Left renal cortex interstitium (tissue), 4 donors: ENCODE measurements around the gene CFAP20DC. TPM values are rescaled to one million over a fixed set of nuclear protein-coding genes. Genes with fewer than 3 reads are reported as not detected.
"Not testable (repeated sequence)": the region's sequence is repeated elsewhere in the genome, so short reads cannot be mapped to it uniquely, and the experiment has no call there.

Source experiments
- DNase-seq, 4 donors: peaks; one replicate each; pipeline ENCODE4 v3.0.0-alpha.2; 2013; ENCODE audit warnings: low read depth in 4 of 4, low spot score in 2 of 4, missing footprints in 1 of 4
- polyA plus RNA-seq, 4 donors: library from polyadenylated mRNA; unstranded; fragments of 120-200 nt; gene quantifications; one replicate each; pipeline ENCODE4 v1.2.1, GENCODE V29; 2013; ENCODE audit not compliant: insufficient read length in 4 of 4

CFAP20DC gene
- polyA plus RNA-seq, 4 donors, result 3.9 to 4.6 (median 4.2) TPM

GRCh38 chr3:58707390-58707930, 342.4 kb downstream of the CFAP20DC start:
- no peak for DNase-seq

DNA sequence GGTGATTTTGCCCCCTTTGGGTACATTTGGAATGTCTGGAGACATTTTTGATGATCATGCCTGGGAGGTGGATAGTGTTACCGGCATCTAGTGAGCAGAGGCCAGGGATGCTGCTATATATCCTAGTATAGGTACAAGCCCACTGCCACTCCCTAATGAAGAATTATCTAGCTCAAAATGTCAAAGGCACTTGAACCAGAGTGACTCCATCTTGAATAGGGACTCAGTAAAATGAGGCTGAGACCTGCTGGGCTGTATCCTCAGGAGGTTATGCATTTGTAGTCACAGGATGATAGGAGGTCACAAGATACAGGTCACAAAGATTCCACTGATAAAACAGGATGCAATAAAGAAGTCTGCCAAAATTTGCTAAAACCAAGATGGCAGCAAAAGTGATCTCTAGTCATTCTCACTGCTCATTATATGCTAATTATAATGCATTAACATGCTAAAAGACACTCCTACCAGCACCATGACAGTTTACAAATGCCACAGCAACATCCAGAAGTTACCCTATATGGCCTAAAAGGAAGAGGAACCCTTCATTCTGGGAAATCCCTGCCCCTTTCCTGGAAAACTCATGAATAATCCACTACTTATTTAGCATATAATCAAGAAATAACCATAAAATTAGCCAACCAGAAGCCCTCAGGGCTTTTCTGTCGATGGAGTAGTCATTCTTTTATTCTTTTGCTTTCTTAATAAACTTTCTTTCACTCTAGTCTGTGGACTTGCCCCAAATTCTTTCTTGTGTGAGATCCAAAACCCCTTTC, 343.2 kb downstream of the CFAP20DC start:
- DNase-seq, result no peak

DNA sequence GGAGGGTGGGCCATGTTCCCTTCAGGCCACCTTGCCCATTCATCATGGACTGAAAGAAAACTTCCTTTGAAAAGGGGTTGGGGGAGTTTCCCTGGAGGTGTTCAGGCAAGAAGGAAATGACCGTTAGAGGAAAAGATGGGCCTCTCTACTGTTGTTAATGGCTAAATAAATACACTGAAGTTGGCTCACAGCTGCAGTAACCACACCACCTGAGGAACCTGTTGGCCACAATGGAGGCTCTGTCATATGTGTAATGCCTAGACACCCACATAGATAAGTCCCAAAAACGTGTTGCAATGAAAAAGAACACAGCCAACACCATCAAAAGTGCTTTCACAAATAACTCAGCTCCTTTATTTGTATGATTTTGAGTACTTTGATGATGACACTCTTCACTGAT, 345.1 kb downstream of the CFAP20DC start:
- DNase-seq, result no peak

GRCh38 chr3:58704304-58704703, 345.5 kb downstream of the CFAP20DC start:
- not testable (repeated sequence) for DNase-seq

DNA sequence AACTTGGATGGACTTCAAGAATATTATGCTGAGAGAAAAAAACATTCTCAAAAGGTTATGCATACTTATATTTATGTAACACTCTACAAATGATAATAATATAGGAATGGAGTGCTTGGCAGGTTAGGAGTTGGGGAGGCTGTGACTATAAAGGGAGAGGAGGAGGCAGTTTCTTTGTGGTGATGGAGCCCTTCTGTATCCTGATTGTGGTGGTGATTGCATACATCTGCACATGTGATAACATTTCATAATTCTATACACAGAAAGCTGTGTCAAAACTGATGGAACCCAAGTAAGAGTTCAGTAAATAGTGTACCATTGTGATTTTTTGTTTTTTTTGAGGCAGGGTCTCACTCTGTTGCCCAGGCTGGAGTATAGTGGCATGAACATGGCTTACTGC, 351.6 kb downstream of the CFAP20DC start:
- no peak for DNase-seq

GRCh38 chr3:58697561-58697960, 352.3 kb downstream of the CFAP20DC start:
- no peak for DNase-seq

DNA sequence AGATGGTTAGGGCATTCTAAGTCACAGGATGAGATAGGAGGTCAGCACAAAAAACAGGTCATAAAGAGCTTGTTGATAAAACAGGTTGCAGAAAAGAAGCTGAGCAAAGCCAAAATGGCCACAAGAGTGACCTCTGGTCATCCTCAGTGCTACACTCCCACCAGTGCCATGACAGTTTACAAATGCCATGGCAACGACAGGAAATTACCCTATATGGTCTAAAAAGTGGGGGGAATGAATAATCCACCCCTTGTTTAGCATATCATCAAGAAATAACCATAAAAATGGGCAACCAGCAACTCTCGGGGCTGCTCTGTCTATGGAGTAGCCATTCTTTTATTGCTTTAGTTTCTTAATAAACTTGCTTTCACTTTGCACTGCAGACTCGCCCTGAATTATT, 353.0 kb downstream of the CFAP20DC start:
- DNase-seq, result not testable (repeated sequence)

- DNase-seq, result no peak
Observed at GRCh38 chr3:58696093-58696492, 353.7 kb downstream of the CFAP20DC start.

- not testable (repeated sequence) for DNase-seq
Observed at GRCh38 chr3:58695284-58695683, 354.5 kb downstream of the CFAP20DC start.

- no peak for DNase-seq
Observed at GRCh38 chr3:58693940-58694850, 355.6 kb downstream of the CFAP20DC start.

- no peak for DNase-seq
Observed at GRCh38 chr3:58692484-58692883, 357.3 kb downstream of the CFAP20DC start.
